A549 (cell line): ENCODE results near the gene CBX3.
A peak's percentile ranks its signal among the peaks of the same experiment; 100 is the strongest.

ENCODE experiments used
- CBX8 ChIP-seq: fragments of 200-600 bp; sonication (generic); IDR thresholded peaks from 2 replicates; pipeline ENCODE4 v1.6.1; 2016
- CTCF ChIP-seq: fragments of >200 bp; sonication (Bioruptor Twin); formaldehyde crosslinking; IDR thresholded peaks from 3 replicates; pipeline ENCODE4 v1.5.1; 2016
- HOXA7 ChIP-seq: fragments of 250-450 bp; sonication (Bioruptor Pico); IDR thresholded peaks from 2 replicates; pipeline ENCODE4 v1.5.0; 2020; ENCODE audit warnings: mild to moderate bottlenecking, moderate library complexity
- KDM1A ChIP-seq: fragments of 200-600 bp; sonication (generic); IDR thresholded peaks from 2 replicates; pipeline ENCODE4 v1.6.1; 2016; ENCODE audit warnings: low read depth, mild to moderate bottlenecking
- PHF8 ChIP-seq: fragments of 200-600 bp; sonication (generic); IDR thresholded peaks from 2 replicates; pipeline ENCODE4 v1.6.1; 2016; ENCODE audit warnings: low read depth, mild to moderate bottlenecking, antibody characterized with exemption, moderate library complexity, borderline replicate concordance
- POLR2A ChIP-seq: IDR thresholded peaks from 2 replicates; pipeline ENCODE4 v1.6.1; 2012; ENCODE audit warnings: mild to moderate bottlenecking, low read length

- TF ChIP-seq POLR2A (no peak), HOXA7 (peak; percentile 54; the same call in 1 of the 2 replicates), CTCF (no peak), KDM1A (no peak), PHF8 (no peak), CBX8 (no peak)
These were observed 14.9 kb upstream of the CBX3 start for GRCh38 chr7:26186364-26187311.
